NCI-H774 (cell line): ENCODE measurements around the gene PIGQ.
A peak's percentile ranks its signal among the peaks of the same experiment; 100 is the strongest.
"Not testable (repeated sequence)": the region's sequence is repeated elsewhere in the genome, so short reads cannot be mapped to it uniquely, and the experiment has no call there.

ENCODE experiments used
- DNase-seq: peaks from one replicate; lab custom pipeline; 2025; lab: John Stamatoyannopoulos, UW

The PIGQ gene

GRCh38 chr16:586047-586644 lies 16.4 kb downstream of the PIGQ start:
- no peak for DNase-seq

- DNase-seq, result no peak
Observed at GRCh38 chr16:586645-587590, 17.1 kb downstream of the PIGQ start.

- DNase-seq, result no peak
Observed at GRCh38 chr16:588639-588888, 18.8 kb downstream of the PIGQ start.

GRCh38 chr16:588889-589657 lies 19.3 kb downstream of the PIGQ start:
- DNase-seq, result peak; percentile 74

- peak; percentile 85 for DNase-seq
Observed at GRCh38 chr16:589658-590187, 20.0 kb downstream of the PIGQ start, which contains the start of gene RAB40C. Gene RAB40C (plus strand): TSS chr16:590066. CDS start chr16:590292, 226 bp downstream.

GRCh38 chr16:590188-590814 lies 20.5 kb downstream of the PIGQ start:
- no peak for DNase-seq

- no peak for DNase-seq
Observed at GRCh38 chr16:590815-591200, 21.0 kb downstream of the PIGQ start.

- no peak for DNase-seq
Observed at GRCh38 chr16:591231-591630, 21.5 kb downstream of the PIGQ start.

GRCh38 chr16:591892-592517 lies 22.2 kb downstream of the PIGQ start:
- DNase-seq, result no peak

GRCh38 chr16:592518-593306 lies 22.9 kb downstream of the PIGQ start:
- DNase-seq, result no peak

GRCh38 chr16:593406-593805 lies 23.6 kb downstream of the PIGQ start:
- peak; percentile 42 for DNase-seq

- no peak for DNase-seq
Observed at GRCh38 chr16:593807-594206, 24.0 kb downstream of the PIGQ start.

- no peak for DNase-seq
Observed at GRCh38 chr16:595094-595528, 25.3 kb downstream of the PIGQ start.

- DNase-seq, result no peak
Observed at GRCh38 chr16:595942-596735, 26.4 kb downstream of the PIGQ start.

GRCh38 chr16:596736-597060 lies 26.9 kb downstream of the PIGQ start:
- DNase-seq, result no peak

GRCh38 chr16:597655-598054 lies 27.9 kb downstream of the PIGQ start:
- not testable (repeated sequence) for DNase-seq

GRCh38 chr16:598823-599739 lies 29.3 kb downstream of the PIGQ start:
- DNase-seq, result no peak

- no peak for DNase-seq
Observed at GRCh38 chr16:600781-601180, 31.0 kb downstream of the PIGQ start.

GRCh38 chr16:603933-604332 lies 34.2 kb downstream of the PIGQ start:
- DNase-seq, result no peak
